ENCODE results near the gene RXRA.

DNA sequence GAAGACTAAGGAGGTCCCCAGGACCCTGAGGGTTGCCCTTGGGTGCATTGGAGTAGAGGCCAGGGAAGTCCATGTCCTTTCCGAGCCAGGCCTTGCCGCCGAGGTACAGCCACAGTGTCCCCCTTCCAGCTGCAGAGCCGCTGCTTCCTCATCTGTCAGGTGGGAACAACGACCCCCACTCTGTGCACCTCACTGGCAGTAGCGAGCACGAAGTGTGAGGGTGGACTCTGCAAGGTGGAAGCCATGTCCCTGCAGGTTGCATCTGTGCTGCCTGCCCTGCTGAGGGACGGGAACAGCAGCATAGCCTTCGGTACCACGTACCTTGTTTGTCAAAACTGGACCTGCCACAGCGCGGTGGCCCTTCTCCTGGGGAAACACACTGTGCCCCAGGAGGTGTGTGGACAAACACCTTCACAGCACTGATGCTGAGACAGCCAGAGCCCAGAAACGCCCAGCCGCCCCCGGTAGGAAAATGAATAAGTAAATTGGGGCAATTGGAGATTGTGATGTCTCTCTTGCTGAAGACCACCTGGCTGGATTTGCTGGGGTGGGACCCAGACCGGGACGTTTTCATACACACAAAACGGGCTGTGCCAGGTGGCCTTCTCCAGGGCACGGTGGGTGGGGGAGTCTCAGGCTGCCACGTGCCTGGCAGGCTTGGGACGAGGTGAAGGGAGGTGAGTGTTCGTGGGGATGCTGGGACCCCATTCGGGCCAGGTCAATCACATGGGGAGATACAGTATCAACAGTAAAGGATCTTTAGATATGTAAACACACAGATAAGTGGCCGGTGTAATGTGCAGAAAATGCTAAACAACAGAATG, 157.3 kb downstream of the RXRA start:
- no peak for TF ChIP-seq CTCF (IDR thresholded peaks at IDR 0.05; ENCODE audit: extremely low read depth in 1 of 2, insufficient read depth in 1 of 2, low read depth in 1 of 2, low read length in 2 of 2)
- TF ChIP-seq POLR2A (IDR thresholded peaks at IDR 0.05; ENCODE audit: low read depth, low read length) = no peak
- TF ChIP-seq POLR2AphosphoS5 (IDR thresholded peaks at IDR 0.05; ENCODE audit: insufficient read depth, low read depth, low read length) = no peak
- TF ChIP-seq JUN (IDR thresholded peaks at IDR 0.05; ENCODE audit: borderline replicate concordance, insufficient read depth, insufficient read length, low read depth) = no peak
- TF ChIP-seq EZH2 (IDR thresholded peaks at IDR 0.05; ENCODE audit: borderline replicate concordance, low read depth, low read length, severe bottlenecking) = no peak
- TF ChIP-seq FOS (IDR thresholded peaks at IDR 0.05; ENCODE audit: borderline replicate concordance, insufficient read depth, low read length) = no peak

All from endothelial cell of umbilical vein (primary cell).